ENCODE results near the gene ICE2.

ICE2 gene

GRCh38 chr15:60518511-60518910 lies 39.6 kb upstream of the ICE2 start:
- no peaks in the 10 kb centered on the region for H4K20me1 ChIP-seq
- 0 out of 2 replicates have a peak, but pooled peaks cover 1% of the 10 kb centered on the region for H3K4me1 ChIP-seq
- H3K9me3 ChIP-seq, result no peaks in the 10 kb centered on the region
- H3K4me2 ChIP-seq, result no peak overlapping the region
- TF ChIP-seq Cebpa-rat (IDR thresholded peaks at IDR 0.05), result no peak
- H3K27me3 ChIP-seq, result no peaks in the 10 kb centered on the region
- no peak overlapping the region for H3K27ac ChIP-seq
- no peak overlapping the region for H3K4me3 ChIP-seq
- H3K9ac ChIP-seq, result no peak overlapping the region
- peaks cover 8% of the 10 kb centered on the region; the same call in 1 of the 2 replicates for H3K36me3 ChIP-seq

DNA sequence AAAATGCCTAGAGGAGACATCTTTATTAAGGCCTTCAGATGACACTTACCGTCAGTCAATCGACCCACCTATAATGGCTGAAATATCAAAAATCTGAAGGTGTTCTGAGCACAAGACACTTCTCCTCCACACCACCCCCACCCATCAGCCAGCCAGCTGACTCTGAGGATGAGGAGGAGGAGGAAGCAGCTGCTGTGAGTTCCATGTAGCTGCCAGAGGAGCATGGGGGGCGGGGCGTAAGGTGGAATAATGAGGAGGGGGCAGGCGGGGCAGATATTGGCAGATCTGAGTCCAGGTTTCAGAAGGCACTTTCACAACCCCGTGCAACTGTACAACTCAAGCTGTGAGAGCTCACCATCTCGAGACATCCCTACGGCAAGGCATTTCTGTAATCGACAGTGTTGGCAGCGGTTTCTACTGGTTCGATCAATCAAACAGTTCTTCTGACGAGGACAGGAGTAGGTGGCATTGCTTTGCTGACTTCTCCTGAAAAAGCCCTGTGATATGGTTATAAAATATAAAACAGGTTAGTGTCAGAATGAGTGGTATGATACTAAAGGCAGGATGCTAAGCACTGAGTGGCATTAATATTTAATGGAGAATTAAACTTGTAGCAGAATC lies 35.4 kb upstream of the ICE2 start:
- Histone ChIP-seq H3K27ac (no peak overlapping the region), H3K4me1 (peaks cover 8% of the 10 kb centered on the region; the same call in 1 of the 2 replicates), H4K20me1 (no peaks in the 10 kb centered on the region), H3K4me2 (no peak overlapping the region), H3K4me3 (no peak overlapping the region), H3K27me3 (no peaks in the 10 kb centered on the region), H3K9me3 (no peaks in the 10 kb centered on the region), H3K9ac (no peak overlapping the region), H3K36me3 (peaks cover 22% of the 10 kb centered on the region; the same call in 1 of the 2 replicates)
- no peak for TF ChIP-seq Cebpa-rat (IDR thresholded peaks at IDR 0.05)

GRCh38 chr15:60513676-60514075 lies 34.7 kb upstream of the ICE2 start:
- Histone ChIP-seq H3K9ac (no peak overlapping the region), H3K4me1 (peaks cover 8% of the 10 kb centered on the region; the same call in 1 of the 2 replicates), H3K27me3 (no peaks in the 10 kb centered on the region), H3K27ac (no peak overlapping the region), H4K20me1 (no peaks in the 10 kb centered on the region), H3K36me3 (peaks cover 22% of the 10 kb centered on the region; the same call in 1 of the 2 replicates), H3K4me3 (no peak overlapping the region), H3K4me2 (no peak overlapping the region), H3K9me3 (no peaks in the 10 kb centered on the region)
- TF ChIP-seq Cebpa-rat (IDR thresholded peaks at IDR 0.05), result no peak

- no peaks in the 10 kb centered on the region for H3K9me3 ChIP-seq
- H3K27me3 ChIP-seq, result no peaks in the 10 kb centered on the region
- no peak overlapping the region for H3K4me2 ChIP-seq
- H3K9ac ChIP-seq, result no peak overlapping the region
- H3K4me3 ChIP-seq, result no peak overlapping the region
- H3K4me1 ChIP-seq, result peaks cover 8% of the 10 kb centered on the region; the same call in 1 of the 2 replicates
- TF ChIP-seq Cebpa-rat (IDR thresholded peaks at IDR 0.05), result no peak
- H3K36me3 ChIP-seq, result peaks cover 22% of the 10 kb centered on the region; the same call in 1 of the 2 replicates
- no peak overlapping the region for H3K27ac ChIP-seq
- H4K20me1 ChIP-seq, result no peaks in the 10 kb centered on the region
Observed at GRCh38 chr15:60512937-60513336, 34.0 kb upstream of the ICE2 start.

DNA sequence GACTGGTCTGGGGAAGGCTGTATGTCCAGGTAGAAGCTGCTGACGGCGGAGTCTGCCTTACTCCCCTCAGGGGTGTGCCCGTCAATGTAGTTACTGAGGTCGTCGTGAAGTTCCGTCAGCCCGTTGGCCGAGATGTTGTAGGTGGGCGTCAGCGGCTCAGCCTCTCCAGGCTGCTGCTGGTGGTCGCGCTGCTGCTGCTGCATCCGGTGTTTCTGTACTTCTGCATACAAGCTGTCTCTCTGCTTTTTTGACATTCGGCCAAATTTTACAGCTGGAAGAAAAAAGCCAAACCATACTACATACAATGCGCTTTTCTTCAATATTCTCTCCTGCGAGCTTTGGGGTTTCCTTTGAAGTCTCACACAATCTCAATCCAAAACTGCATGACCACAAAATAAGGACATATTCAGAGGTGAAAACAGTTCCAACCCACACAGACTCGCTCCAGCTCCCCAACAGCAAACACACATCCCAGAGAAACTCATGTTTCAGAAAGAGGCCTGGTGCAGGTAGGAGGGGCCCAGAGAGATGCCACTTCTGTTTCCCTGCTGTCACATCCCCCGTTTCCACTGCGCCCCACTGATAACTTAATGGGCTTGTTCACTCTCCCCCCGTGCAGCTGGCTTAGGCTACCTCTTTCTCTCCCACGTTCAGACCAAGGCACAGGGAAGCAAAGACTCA lies 32.5 kb upstream of the ICE2 start:
- H3K27me3 ChIP-seq, result no peaks in the 10 kb centered on the region
- peaks cover 22% of the 10 kb centered on the region; the same call in 1 of the 2 replicates for H3K36me3 ChIP-seq
- no peaks in the 10 kb centered on the region for H3K9me3 ChIP-seq
- no peak overlapping the region for H3K4me3 ChIP-seq
- H4K20me1 ChIP-seq, result no peaks in the 10 kb centered on the region
- no peak for TF ChIP-seq Cebpa-rat (IDR thresholded peaks at IDR 0.05)
- H3K9ac ChIP-seq, result no peak overlapping the region
- H3K4me2 ChIP-seq, result no peak overlapping the region
- H3K4me1 ChIP-seq, result peaks cover 8% of the 10 kb centered on the region; the same call in 1 of the 2 replicates
- H3K27ac ChIP-seq, result no peak overlapping the region

DNA sequence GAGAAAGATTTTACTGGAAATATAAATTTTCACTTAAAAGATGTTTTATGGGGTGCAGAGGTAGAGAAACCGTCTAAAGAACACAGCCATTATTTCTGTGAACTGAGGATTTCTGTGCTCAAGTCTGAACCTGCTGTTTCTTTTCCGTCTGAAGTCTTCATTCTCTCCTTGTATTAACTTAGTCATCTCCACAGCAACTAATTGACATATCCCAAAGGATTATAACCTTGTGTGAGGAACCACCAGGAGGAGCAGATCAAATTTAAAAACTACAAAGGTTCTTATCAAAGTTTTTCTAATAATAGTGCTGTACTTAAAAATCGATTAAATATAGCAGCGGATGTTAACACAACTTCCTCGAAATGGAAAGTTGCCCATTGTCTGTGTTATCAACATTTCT lies 31.1 kb upstream of the ICE2 start:
- no peak overlapping the region for H3K27ac ChIP-seq
- no peaks in the 10 kb centered on the region for H3K27me3 ChIP-seq
- no peak overlapping the region for H3K9ac ChIP-seq
- H4K20me1 ChIP-seq, result no peaks in the 10 kb centered on the region
- peaks cover 22% of the 10 kb centered on the region; the same call in 1 of the 2 replicates for H3K36me3 ChIP-seq
- TF ChIP-seq Cebpa-rat (IDR thresholded peaks at IDR 0.05), result no peak
- H3K4me3 ChIP-seq, result no peak overlapping the region
- no peak overlapping the region for H3K4me2 ChIP-seq
- no peaks in the 10 kb centered on the region for H3K9me3 ChIP-seq
- peaks cover 8% of the 10 kb centered on the region; the same call in 1 of the 2 replicates for H3K4me1 ChIP-seq

GRCh38 chr15:60509470-60509869 lies 30.5 kb upstream of the ICE2 start:
- no peak overlapping the region for H3K9ac ChIP-seq
- no peak overlapping the region for H3K4me3 ChIP-seq
- peaks cover 8% of the 10 kb centered on the region; the same call in 1 of the 2 replicates for H3K4me1 ChIP-seq
- H4K20me1 ChIP-seq, result no peaks in the 10 kb centered on the region
- H3K27me3 ChIP-seq, result no peaks in the 10 kb centered on the region
- no peak for TF ChIP-seq Cebpa-rat (IDR thresholded peaks at IDR 0.05)
- H3K27ac ChIP-seq, result no peak overlapping the region
- peaks cover 22% of the 10 kb centered on the region; the same call in 1 of the 2 replicates for H3K36me3 ChIP-seq
- no peak overlapping the region for H3K4me2 ChIP-seq
- H3K9me3 ChIP-seq, result no peaks in the 10 kb centered on the region

GRCh38 chr15:60508442-60508841 lies 29.5 kb upstream of the ICE2 start:
- Histone ChIP-seq H3K9ac (no peak overlapping the region), H3K4me2 (no peak overlapping the region), H3K4me3 (no peak overlapping the region), H4K20me1 (no peaks in the 10 kb centered on the region), H3K27me3 (no peaks in the 10 kb centered on the region), H3K9me3 (no peaks in the 10 kb centered on the region), H3K27ac (no peak overlapping the region), H3K36me3 (peaks cover 13% of the 10 kb centered on the region; the same call in 1 of the 2 replicates), H3K4me1 (peaks cover 8% of the 10 kb centered on the region; the same call in 1 of the 2 replicates)
- no peak for TF ChIP-seq Cebpa-rat (IDR thresholded peaks at IDR 0.05)

DNA sequence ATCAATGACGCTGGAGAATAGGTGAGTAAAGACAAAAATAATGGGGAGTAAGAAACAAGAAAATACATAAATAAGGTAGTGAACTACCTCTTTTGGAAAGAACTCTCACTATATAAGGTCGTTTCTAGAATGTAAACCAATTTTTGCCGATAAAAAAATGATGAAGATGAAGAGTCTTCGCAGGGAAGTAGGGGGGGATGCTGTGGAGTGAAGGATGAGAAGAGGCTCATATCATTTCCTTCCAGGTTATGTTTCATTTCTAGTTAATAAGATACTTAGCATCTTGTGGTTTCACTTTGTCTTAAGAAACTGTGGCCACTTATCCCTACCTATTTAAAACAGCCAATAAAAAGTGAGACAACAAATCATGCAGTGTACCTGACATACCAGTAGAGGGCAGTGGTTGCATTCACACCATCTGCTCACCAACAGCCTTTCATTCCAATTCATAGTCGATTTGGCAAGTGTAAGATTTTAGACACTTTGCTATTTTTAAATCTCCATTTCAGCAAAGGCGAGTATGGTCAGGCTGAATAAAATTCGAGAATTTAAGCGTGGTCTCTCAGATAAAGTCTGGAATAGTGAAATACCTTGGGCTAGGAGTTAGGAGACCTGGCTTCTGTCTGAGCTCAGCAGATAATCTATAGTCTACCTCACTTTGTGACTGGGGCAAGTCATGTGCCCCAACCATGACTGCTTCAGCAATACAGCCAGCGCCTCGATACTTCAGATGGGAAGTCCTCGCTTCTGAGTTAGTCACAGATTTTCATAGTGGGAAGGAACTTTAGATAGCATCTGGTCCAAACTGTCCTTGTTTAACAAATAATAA lies 28.9 kb upstream of the ICE2 start:
- no peak overlapping the region for H3K4me2 ChIP-seq

More for the DNA sequence above, 28.9 kb upstream of the ICE2 start:
- peaks cover 15% of the 10 kb centered on the region; the same call in 1 of the 2 replicates for H3K36me3 ChIP-seq
- no peak for TF ChIP-seq Cebpa-rat (IDR thresholded peaks at IDR 0.05)
- H3K9me3 ChIP-seq, result no peaks in the 10 kb centered on the region
- no peak overlapping the region for H3K27ac ChIP-seq
- no peaks in the 10 kb centered on the region for H4K20me1 ChIP-seq
- H3K9ac ChIP-seq, result no peak overlapping the region
- H3K27me3 ChIP-seq, result no peaks in the 10 kb centered on the region
- H3K4me1 ChIP-seq, result peaks cover 8% of the 10 kb centered on the region; the same call in 1 of the 2 replicates
- H3K4me3 ChIP-seq, result no peak overlapping the region

Data from BLaER1 (cell line).